8988T (cell line): ENCODE results near the gene PYGL.

Source experiments
- DNase-seq: peaks from one replicate; pipeline ENCODE4 v3.0.0; 2011

PYGL gene

GRCh38 chr14:50871228-50871627 lies 73.1 kb downstream of the PYGL start:
- no peak for DNase-seq

- DNase-seq: no peak
These were observed 78.7 kb downstream of the PYGL start for GRCh38 chr14:50865391-50866076.

GRCh38 chr14:50864946-50865345 lies 79.3 kb downstream of the PYGL start:
- DNase-seq: no peak

- no peak for DNase-seq
These were observed 80.0 kb downstream of the PYGL start for GRCh38 chr14:50864237-50864636.

GRCh38 chr14:50862036-50862570 lies 82.2 kb downstream of the PYGL start:
- no peak for DNase-seq

GRCh38 chr14:50860478-50861086 lies 83.7 kb downstream of the PYGL start:
- peak; percentile 34 for DNase-seq

- peak; percentile 29 for DNase-seq
These were observed 85.0 kb downstream of the PYGL start for GRCh38 chr14:50859296-50859624.

- no peak for DNase-seq
These were observed 87.6 kb downstream of the PYGL start for GRCh38 chr14:50856660-50857059.

GRCh38 chr14:50855558-50855957 lies 88.7 kb downstream of the PYGL start:
- no peak for DNase-seq
